SK-N-MC (cell line): ENCODE measurements around the gene LCE1F.

ENCODE experiments used
- EZH2 ChIP-seq: fragments of 200-600 bp; sonication (generic); IDR thresholded peaks from one replicate; pipeline ENCODE4 v1.6.1; 2017; ENCODE audit warnings: antibody characterized with exemption
- FOXP2 ChIP-seq: optimal IDR thresholded peaks from 2 replicates; pipeline ENCODE3; 2011; ENCODE audit warnings: mild to moderate bottlenecking, moderate library complexity; ENCODE audit not compliant: insufficient read depth; ENCODE audit errors: extremely low read length, control extremely low read depth
- POLR2AphosphoS5 ChIP-seq: IDR thresholded peaks from 2 replicates; pipeline ENCODE4 v1.6.1; 2012; ENCODE audit warnings: mild to moderate bottlenecking, low read depth, low read length, borderline replicate concordance

GRCh38 chr1:152776361-152776760 lies 1.4 kb downstream of the LCE1F start:
- TF ChIP-seq POLR2AphosphoS5 (no peak), EZH2 (no peak), FOXP2 (no peak)
